Activated T-cell treated with anti-CD3 and anti-CD28 coated beads for 24 hours (primary cell): ENCODE measurements around the gene LYRM4.

Source experiments
- DNase-seq: peaks from one replicate; pipeline ENCODE4 v3.0.0-alpha.2; 2020; ENCODE audit warnings: low read depth

LYRM4 gene

DNA sequence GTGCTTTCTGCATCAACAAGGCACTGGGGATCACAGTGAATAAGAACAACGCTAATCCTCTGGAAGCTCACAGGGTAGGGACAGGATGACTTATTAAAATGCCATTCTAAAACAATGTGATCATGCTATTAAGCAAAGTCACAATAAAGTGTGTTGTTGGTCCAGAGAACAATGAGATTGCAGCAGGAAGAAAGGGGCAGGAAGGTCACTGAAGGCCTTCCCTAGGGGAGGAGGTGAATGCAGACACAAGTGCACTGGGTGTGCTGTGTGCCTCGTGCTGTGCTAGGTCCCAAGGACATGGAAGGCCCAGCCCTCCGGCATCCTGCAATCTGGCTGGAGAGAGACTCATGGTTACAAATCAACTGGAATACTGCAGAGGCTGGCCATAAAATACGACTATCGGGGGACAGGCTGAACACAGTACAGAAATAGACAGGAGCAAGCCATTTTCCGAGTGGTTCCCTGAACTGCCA, 55.7 kb downstream of the LYRM4 start:
- no peak for DNase-seq

DNA sequence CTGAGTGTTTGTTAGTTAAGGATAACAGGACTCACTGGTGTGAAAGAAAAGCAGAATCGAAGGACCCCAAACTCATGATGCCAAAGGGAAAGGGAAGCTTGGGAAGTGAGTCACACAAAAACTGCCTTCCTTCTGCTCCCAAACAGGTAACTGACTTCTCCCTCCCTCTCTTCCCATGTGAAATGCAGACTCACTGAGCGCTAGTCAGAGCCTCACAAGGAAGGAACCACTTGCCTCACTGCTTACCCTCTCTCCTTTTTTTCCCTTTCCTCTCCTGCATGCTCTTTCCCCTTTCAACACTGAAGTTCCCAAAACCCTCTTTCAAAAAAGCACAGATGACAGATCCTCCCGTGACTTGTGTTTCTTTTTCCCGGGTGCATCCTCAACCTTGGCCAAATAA, 56.4 kb downstream of the LYRM4 start:
- DNase-seq, result no peak

- no peak for DNase-seq
Measured at GRCh38 chr6:5203546-5203945, 57.2 kb downstream of the LYRM4 start.

- DNase-seq, result no peak
Measured at GRCh38 chr6:5202941-5203340, 57.8 kb downstream of the LYRM4 start.

- no peak for DNase-seq
Measured at GRCh38 chr6:5202206-5202605, 58.5 kb downstream of the LYRM4 start.

DNA sequence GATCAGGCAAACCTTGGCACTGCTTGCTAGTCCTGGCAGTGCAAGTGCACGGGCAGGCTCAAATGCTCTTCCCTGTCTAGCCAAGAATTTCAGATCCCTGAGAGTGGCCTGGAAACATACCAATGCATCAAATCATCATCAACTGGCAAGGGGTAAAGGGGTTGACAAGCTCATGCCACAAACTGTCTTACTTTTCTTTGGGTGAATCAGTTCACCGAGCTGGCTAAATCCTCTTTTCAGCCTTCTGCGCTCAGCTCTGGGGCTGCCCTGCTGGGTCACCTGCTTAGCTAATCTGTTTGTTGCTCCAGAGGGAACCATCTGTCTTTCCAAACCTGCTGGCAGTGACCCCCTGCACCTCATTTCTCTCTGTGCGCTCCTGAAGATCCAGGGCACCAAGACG, 59.5 kb downstream of the LYRM4 start:
- no peak for DNase-seq

DNA sequence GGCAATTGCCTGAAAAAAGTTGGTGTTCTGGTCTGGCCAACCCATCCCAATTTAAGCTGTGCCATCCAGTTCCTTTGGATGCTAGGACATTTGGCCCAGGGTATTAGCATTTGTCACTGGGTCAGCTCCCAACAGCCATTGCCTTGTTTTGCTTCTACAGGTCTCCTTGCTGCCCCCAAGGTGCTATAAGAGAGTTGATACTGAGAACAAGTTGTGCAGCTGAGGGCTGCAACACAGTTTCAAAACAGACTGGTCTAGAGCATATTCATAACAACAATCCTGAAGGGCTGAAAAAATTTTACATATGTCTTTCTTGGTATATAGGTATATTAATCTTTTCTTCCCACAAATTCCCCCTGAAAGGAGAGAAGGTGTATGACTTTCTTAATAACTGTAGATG, 61.0 kb downstream of the LYRM4 start:
- DNase-seq, result no peak

- DNase-seq, result no peak
Measured at GRCh38 chr6:5199283-5199682, 61.5 kb downstream of the LYRM4 start.

DNA sequence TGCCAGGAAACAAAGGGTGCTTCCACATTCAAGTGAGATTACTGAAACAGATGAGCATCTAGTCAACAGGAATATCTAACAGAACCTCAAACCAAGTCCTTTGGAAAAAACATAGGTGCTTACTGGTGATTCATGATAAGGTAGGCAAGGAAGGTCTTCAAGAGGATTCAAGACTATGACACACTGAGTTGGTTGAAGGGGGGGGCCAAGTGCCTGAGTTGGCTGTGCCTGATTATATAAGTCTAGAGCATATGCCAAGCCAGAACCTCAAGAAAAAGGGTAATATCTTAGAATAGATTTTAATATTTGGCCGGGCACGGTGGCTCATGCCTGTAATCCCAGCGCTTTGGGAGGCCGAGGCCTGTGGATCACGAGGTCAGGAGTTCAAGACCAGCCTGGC, 63.7 kb downstream of the LYRM4 start:
- DNase-seq, result no peak

GRCh38 chr6:5192135-5192794, 68.5 kb downstream of the LYRM4 start:
- no peak for DNase-seq

- no peak for DNase-seq
Measured at GRCh38 chr6:5191722-5192121, 69.0 kb downstream of the LYRM4 start.

DNA sequence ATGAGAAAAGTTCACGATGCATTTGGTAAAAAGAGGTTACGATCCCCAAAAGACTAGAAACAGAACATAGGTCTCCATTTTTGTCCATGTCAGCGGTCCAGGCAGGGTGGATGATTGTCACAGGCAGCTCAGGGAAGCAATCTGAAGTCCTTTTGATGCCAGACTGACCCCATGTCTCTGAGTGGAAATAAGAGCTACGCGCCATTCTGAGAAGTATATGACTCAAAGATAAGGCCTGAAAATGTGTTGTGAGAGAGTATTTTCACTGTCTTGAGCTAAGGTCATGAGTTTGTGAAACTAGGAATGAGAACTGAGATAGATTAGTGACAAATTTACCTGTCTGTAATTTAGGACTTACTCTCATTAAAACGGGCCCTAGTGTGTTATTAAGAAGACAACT, 69.5 kb downstream of the LYRM4 start:
- DNase-seq, result no peak

GRCh38 chr6:5190507-5190906, 70.2 kb downstream of the LYRM4 start:
- no peak for DNase-seq

- no peak for DNase-seq
Measured at GRCh38 chr6:5188646-5189045, 72.1 kb downstream of the LYRM4 start.

- no peak for DNase-seq
Measured at GRCh38 chr6:5184878-5185277, 75.9 kb downstream of the LYRM4 start.

- DNase-seq, result no peak
Measured at GRCh38 chr6:5184218-5184617, 76.5 kb downstream of the LYRM4 start.

DNA sequence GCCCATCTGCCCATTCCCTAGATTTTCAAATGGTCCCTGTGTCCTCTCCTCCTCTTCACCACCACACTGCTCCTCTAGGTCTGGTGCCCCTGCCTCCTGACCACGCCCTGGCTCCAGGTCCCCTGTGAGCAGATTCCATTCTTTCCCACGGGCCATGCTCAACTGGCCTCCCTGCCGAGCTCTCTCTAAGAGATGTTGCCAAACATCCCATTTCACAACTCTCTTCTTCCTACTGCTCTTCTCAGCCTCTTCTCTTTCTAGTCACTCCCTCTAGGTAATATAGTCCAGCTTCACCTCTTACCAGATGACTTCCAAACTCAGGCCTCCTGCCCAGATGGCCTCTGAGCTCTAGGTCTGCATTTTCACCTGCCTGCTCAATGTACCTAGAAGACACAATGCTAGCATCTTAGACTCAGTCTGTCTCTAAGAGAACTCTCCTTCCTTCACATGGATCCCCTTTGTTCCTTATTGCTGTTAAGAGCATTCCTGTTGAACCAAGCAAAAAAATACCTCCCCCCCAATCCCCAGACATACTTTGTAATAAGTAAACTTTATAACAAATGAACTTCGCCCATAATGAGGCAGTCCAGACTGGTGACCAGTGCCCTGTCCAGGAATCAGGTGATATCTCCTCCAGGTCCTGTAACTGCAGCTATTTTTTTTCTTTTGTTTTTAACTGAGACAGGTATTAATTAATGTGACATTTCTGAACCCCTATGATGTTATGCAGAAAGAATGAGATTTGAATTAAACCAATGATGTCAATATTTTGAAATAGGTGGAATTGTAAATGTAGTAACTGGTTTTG, 79.0 kb downstream of the LYRM4 start:
- no peak for DNase-seq

- DNase-seq, result no peak
Measured at GRCh38 chr6:5180636-5181035, 80.1 kb downstream of the LYRM4 start.

- DNase-seq, result no peak
Measured at GRCh38 chr6:5179917-5180316, 80.8 kb downstream of the LYRM4 start.

- no peak for DNase-seq
Measured at GRCh38 chr6:5178806-5179205, 81.9 kb downstream of the LYRM4 start.

DNA sequence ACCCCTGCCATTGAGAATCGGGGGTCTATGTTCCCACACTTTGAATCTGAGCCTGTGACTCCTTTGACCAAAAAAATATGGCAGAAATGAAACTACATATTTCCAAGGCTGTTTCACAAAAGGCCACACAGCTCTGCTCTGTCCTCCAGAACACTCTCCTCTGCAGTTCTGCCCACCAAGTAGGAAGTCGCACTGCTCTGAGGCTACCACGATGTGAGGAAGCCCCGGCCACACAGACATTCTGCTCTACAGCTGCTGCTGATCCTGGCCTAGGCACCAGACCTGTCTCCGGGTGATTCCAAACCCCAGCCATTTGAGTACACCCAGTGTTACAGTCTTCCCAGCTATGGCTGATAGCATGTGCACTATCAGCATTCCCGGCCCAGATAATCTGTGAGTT, 85.1 kb downstream of the LYRM4 start:
- no peak for DNase-seq

GRCh38 chr6:5174756-5175549, 85.8 kb downstream of the LYRM4 start:
- no peak for DNase-seq

DNA sequence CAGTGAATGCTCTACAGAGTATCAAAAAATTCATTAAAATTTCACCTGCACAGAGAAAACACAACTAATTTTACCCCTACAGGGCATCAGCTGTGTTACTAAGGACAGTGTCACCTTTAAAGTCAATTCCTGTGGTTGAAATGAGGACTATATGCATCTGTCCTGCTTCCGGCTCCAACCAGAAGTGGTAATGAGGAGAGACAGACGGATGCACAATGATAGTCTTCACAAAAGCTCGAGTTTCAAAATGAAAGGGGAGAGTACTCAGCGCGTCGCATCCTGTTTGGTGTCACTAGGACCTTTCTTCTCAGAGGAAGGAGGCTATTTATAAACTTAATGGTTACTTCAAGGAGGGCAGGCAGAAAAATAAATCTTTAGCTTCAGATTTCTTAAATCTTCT, 86.5 kb downstream of the LYRM4 start:
- DNase-seq, result peak; percentile 25
